H9 (cell line): ENCODE results near the gene SLF1. TPM values are rescaled to one million over a fixed set of nuclear protein-coding genes. Genes with fewer than 3 reads are reported as not detected.

ENCODE experiments used
- DNase-seq: peaks from one replicate; pipeline ENCODE4 v3.0.0-alpha.2; 2017
- H2AFZ ChIP-seq: one replicate; pipeline ENCODE4 v1.6.1; 2013; ENCODE audit warnings: mild to moderate bottlenecking, low read length, control low read depth, moderate library complexity
- H2AK5ac ChIP-seq: 2 replicates; pipeline ENCODE4 v1.6.1; 2013; ENCODE audit warnings: low read length, control low read depth, mixed read lengths; ENCODE audit not compliant: insufficient read length
- H2BK120ac ChIP-seq: one replicate; pipeline ENCODE4 v1.6.1; 2013; ENCODE audit warnings: low read depth, mild to moderate bottlenecking, low read length, control low read depth, inconsistent platforms; ENCODE audit not compliant: poor library complexity, severe bottlenecking
- H2BK12ac ChIP-seq: 2 replicates; pipeline ENCODE4 v1.6.1; 2013; ENCODE audit warnings: low read length, control low read depth, mixed read lengths, low read depth; ENCODE audit not compliant: insufficient read length
- H2BK15ac ChIP-seq: 2 replicates; pipeline ENCODE4 v1.6.1; 2013; ENCODE audit warnings: low read depth, low read length, control low read depth
- H2BK20ac ChIP-seq: one replicate; pipeline ENCODE4 v1.6.1; 2013; ENCODE audit warnings: low read depth, mild to moderate bottlenecking, low read length, control low read depth, inconsistent platforms; ENCODE audit not compliant: poor library complexity, severe bottlenecking
- H2BK5ac ChIP-seq: 2 replicates; pipeline ENCODE4 v1.6.1; 2013; ENCODE audit warnings: low read length, control low read depth, mixed read lengths; ENCODE audit not compliant: insufficient read length
- H3K14ac ChIP-seq: 2 replicates; pipeline ENCODE4 v1.6.1; 2013; ENCODE audit warnings: low read length, control low read depth; ENCODE audit not compliant: insufficient read depth
- H3K18ac ChIP-seq: 2 replicates; pipeline ENCODE4 v1.6.1; 2013; ENCODE audit warnings: low read depth, mild to moderate bottlenecking, mixed read lengths, low read length, control low read depth; ENCODE audit not compliant: insufficient read length
- H3K23ac ChIP-seq: 2 replicates; pipeline ENCODE4 v1.6.1; 2013; ENCODE audit warnings: low read length, control low read depth, mixed read lengths, low read depth; ENCODE audit not compliant: insufficient read length
- H3K23me2 ChIP-seq: 2 replicates; pipeline ENCODE4 v1.6.1; 2013; ENCODE audit warnings: low read depth, mild to moderate bottlenecking, mixed read lengths, low read length, control low read depth; ENCODE audit not compliant: insufficient read length, poor library complexity, severe bottlenecking
- H3K27ac ChIP-seq: 2 replicates; pipeline ENCODE4 v1.5.1; 2013; ENCODE audit warnings: low read length, control low read depth, mixed read lengths, low read depth; ENCODE audit not compliant: insufficient read length
- H3K27me3 ChIP-seq: 2 replicates; pipeline ENCODE4 v1.6.1; 2013; ENCODE audit warnings: low read length, control low read depth, inconsistent platforms; ENCODE audit not compliant: insufficient read depth
- H3K4ac ChIP-seq: 2 replicates; pipeline ENCODE4 v1.6.1; 2013; ENCODE audit warnings: low read depth, mild to moderate bottlenecking, control low read depth, inconsistent platforms, low read length, moderate library complexity
- H3K4me1 ChIP-seq: 2 replicates; pipeline ENCODE4 v1.6.1; 2013; ENCODE audit warnings: low read length, control low read depth, inconsistent platforms; ENCODE audit not compliant: insufficient read depth
- H3K4me2 ChIP-seq: 2 replicates; pipeline ENCODE4 v1.6.1; 2013; ENCODE audit warnings: low read length, control low read depth, mixed read lengths; ENCODE audit not compliant: insufficient read length, insufficient read depth
- H3K56ac ChIP-seq: 2 replicates; pipeline ENCODE4 v1.6.1; 2013; ENCODE audit warnings: low read depth, mild to moderate bottlenecking, mixed read lengths, low read length, control low read depth; ENCODE audit not compliant: insufficient read length
- H3K79me1 ChIP-seq: 2 replicates; pipeline ENCODE4 v1.6.1; 2013; ENCODE audit warnings: low read depth, mild to moderate bottlenecking, moderate library complexity, low read length, control low read depth, inconsistent platforms; ENCODE audit not compliant: insufficient read depth, poor library complexity, severe bottlenecking
- H3K79me2 ChIP-seq: 2 replicates; pipeline ENCODE4 v1.6.1; 2013; ENCODE audit warnings: low read length, control low read depth, inconsistent platforms; ENCODE audit not compliant: insufficient read depth
- H3K9ac ChIP-seq: 2 replicates; pipeline ENCODE4 v1.6.1; 2013; ENCODE audit warnings: low read length, control low read depth, mixed read lengths; ENCODE audit not compliant: insufficient read length; ENCODE audit errors: extremely low read depth
- H3K9me3 ChIP-seq: one replicate; pipeline ENCODE4 v1.6.1; 2013; ENCODE audit warnings: low read depth, low read length, inconsistent platforms; ENCODE audit not compliant: control insufficient read depth
- H3T11ph ChIP-seq: one replicate; pipeline ENCODE4 v1.6.1; 2013; ENCODE audit warnings: mild to moderate bottlenecking, low read length, control low read depth, inconsistent platforms
- H4K20me1 ChIP-seq: one replicate; pipeline ENCODE4 v1.6.1; 2013; ENCODE audit not compliant: control insufficient read depth, insufficient read length, insufficient read depth
- H4K5ac ChIP-seq: 2 replicates; pipeline ENCODE4 v1.6.1; 2013; ENCODE audit warnings: low read depth, mild to moderate bottlenecking, mixed read lengths, low read length, control low read depth; ENCODE audit not compliant: insufficient read length
- H4K8ac ChIP-seq: replicated peaks from 2 replicates; pipeline ENCODE4 v1.6.1; 2013; ENCODE audit warnings: low read length, control low read depth, mixed read lengths, low read depth; ENCODE audit not compliant: insufficient read length
- H4K91ac ChIP-seq: 2 replicates; pipeline ENCODE4 v1.6.1; 2013; ENCODE audit warnings: low read depth, mild to moderate bottlenecking, moderate library complexity, mixed read lengths, low read length, control low read depth; ENCODE audit not compliant: insufficient read length
- H3K27ac Mint-ChIP-seq, 3 experiments: 2 replicates in 2 of 3; 3 replicates in 1 of 3; pipeline ENCODE4 v1.8.0; 2020 to 2021; ENCODE audit warnings: mixed read lengths in 3 of 3, mild to moderate bottlenecking in 1 of 3, moderate library complexity in 1 of 3
- H3K27me3 Mint-ChIP-seq: 2 replicates; pipeline ENCODE4 v1.8.0; 2021; ENCODE audit warnings: low read depth, mild to moderate bottlenecking, moderate library complexity, mixed read lengths
- H3K36me3 Mint-ChIP-seq, 3 experiments: 2 replicates in 2 of 3; 3 replicates in 1 of 3; pipeline ENCODE4 v1.8.0; 2020 to 2021; ENCODE audit warnings: low read depth in 3 of 3, mixed read lengths in 3 of 3; ENCODE audit not compliant: insufficient read depth in 1 of 3
- H3K4me1 Mint-ChIP-seq, 2 experiments: 2 replicates each; pipeline ENCODE4 v1.8.0; 2020; ENCODE audit warnings: mixed read lengths in 2 of 2
- H3K4me3 Mint-ChIP-seq, 2 experiments: 2 replicates in 1 of 2; 3 replicates in 1 of 2; pipeline ENCODE4 v1.8.0; 2020 to 2021; ENCODE audit warnings: mild to moderate bottlenecking in 2 of 2, mixed read lengths in 2 of 2, moderate library complexity in 1 of 2
- H3K9me3 Mint-ChIP-seq, 2 experiments: 2 replicates in 1 of 2; 3 replicates in 1 of 2; pipeline ENCODE4 v1.8.0; 2020; ENCODE audit warnings: mild to moderate bottlenecking in 2 of 2, mixed read lengths in 2 of 2, moderate library complexity in 1 of 2
- CTCF ChIP-seq: fragments of 200-600 bp; sonication (generic); conservative IDR thresholded peaks from 3 replicates; pipeline ENCODE4 v1.8.0; 2021; ENCODE audit warnings: antibody characterized with exemption, mild to moderate bottlenecking
- WGBS: extraction: QIAGEN DNeasy Blood & Tissue Kit; methylation state at CpG from one replicate; pipeline ENCODE4 v1.1.7; 2013; ENCODE audit warnings: missing lambda C conversion rate, low lambda C conversion rate, mixed read lengths; ENCODE audit not compliant: insufficient read length; ENCODE audit errors: extremely low coverage; 5-methylcytosine and 5-hydroxymethylcytosine counted together
- total RNA-seq: library from RNA; stranded (reverse); gene quantifications from 2 replicates; pipeline ENCODE4 v1.2.1, GENCODE V29; 2021

SLF1 gene
- total RNA-seq, 1 experiment from 2014 or later: 12.5 TPM

GRCh38 chr5:94632024-94632423 lies 13.6 kb downstream of the SLF1 start:
- H4K8ac ChIP-seq: no peak overlapping the region
- peaks cover 1% of the 10 kb centered on the region in 2 experiments; a peak in 2 of 4 replicates for H3K4me1 Mint-ChIP-seq
- no peak overlapping the region for H4K5ac ChIP-seq
- H3T11ph ChIP-seq: no peak overlapping the region
- no peak overlapping the region for H3K4me3 Mint-ChIP-seq
- H3K27me3 ChIP-seq: no peaks in the 10 kb centered on the region
- no peak overlapping the region for H3K56ac ChIP-seq
- no peak overlapping the region for H2BK15ac ChIP-seq
- no peak overlapping the region for H2BK12ac ChIP-seq
- no peaks in the 10 kb centered on the region for H3K4me1 ChIP-seq
- no peak overlapping the region for H3K4ac ChIP-seq
- no CpG with 5 or more reads among the region's 2 CpGs for WGBS
- no peak overlapping the region for H2AK5ac ChIP-seq
- H3K4me2 ChIP-seq: no peak overlapping the region
- H3K23me2 ChIP-seq: no peaks in the 10 kb centered on the region
- TF ChIP-seq CTCF: no peak
- no peaks in the 10 kb centered on the region for H3K79me1 ChIP-seq
- no peak overlapping the region for H2AFZ ChIP-seq
- H3K27me3 Mint-ChIP-seq: no peaks in the 10 kb centered on the region
- no peak overlapping the region for H2BK5ac ChIP-seq
- no peak overlapping the region for H3K27ac ChIP-seq
- no peak overlapping the region for H3K9ac ChIP-seq
- H2BK20ac ChIP-seq: no peak overlapping the region
- H2BK120ac ChIP-seq: no peak overlapping the region
- H3K27ac Mint-ChIP-seq: no peak overlapping the region
- H3K18ac ChIP-seq: no peak overlapping the region
- no peak overlapping the region for H4K91ac ChIP-seq
- no peak overlapping the region for H3K23ac ChIP-seq
- no peaks in the 10 kb centered on the region for H4K20me1 ChIP-seq
- H3K79me2 ChIP-seq: peaks cover under 1% of the 10 kb centered on the region; the same call in 1 of the 2 replicates
- peaks cover 1 to 4% of the 10 kb centered on the region in 2 experiments; a peak in 2 of 5 replicates for H3K9me3 Mint-ChIP-seq
- peaks cover 29 to 48% (median 44%) of the 10 kb centered on the region in 3 experiments for H3K36me3 Mint-ChIP-seq
- H3K14ac ChIP-seq: no peak overlapping the region
- no peak for DNase-seq
- no peaks in the 10 kb centered on the region for H3K9me3 ChIP-seq
